GM23338 (cell line): ENCODE results near the gene TAS2R41. TPM values are rescaled to one million over a fixed set of nuclear protein-coding genes. Genes with fewer than 3 reads are reported as not detected.

Source experiments
- ATAC-seq: fragments of 200-7000 bp; cut with Tn5 transposase; 3 replicates; pipeline ENCODE4 v1.9.1; 2020
- DNase-seq: peaks from one replicate; pipeline ENCODE4 v3.0.0-alpha.2; 2015; ENCODE audit warnings: low spot score
- H2AFZ ChIP-seq: fragments of 200-600 bp; sonication (generic); 2 replicates; pipeline ENCODE4 v1.8.0; 2016; ENCODE audit warnings: antibody characterized with exemption, mild to moderate bottlenecking, moderate library complexity
- H3F3A ChIP-seq: fragments of 200-600 bp; sonication (generic); replicated peaks from 2 replicates; pipeline ENCODE4 v1.8.0; 2017; ENCODE audit warnings: antibody characterized with exemption, mixed run types, low read depth
- H3K27ac ChIP-seq: fragments of 200-600 bp; sonication (generic); 2 replicates; pipeline ENCODE4 v1.6.1; 2016; ENCODE audit warnings: low read depth
- H3K27me3 ChIP-seq: fragments of 200-600 bp; sonication (generic); 2 replicates; pipeline ENCODE4 v1.8.0; 2016; ENCODE audit warnings: mild to moderate bottlenecking, mixed run types, moderate library complexity; ENCODE audit not compliant: insufficient read depth
- H3K36me3 ChIP-seq: fragments of 200-600 bp; sonication (generic); 2 replicates; pipeline ENCODE4 v1.8.0; 2016; ENCODE audit warnings: mild to moderate bottlenecking; ENCODE audit not compliant: insufficient read depth
- H3K4me1 ChIP-seq: fragments of 200-600 bp; sonication (generic); 2 replicates; pipeline ENCODE4 v1.8.0; 2016; ENCODE audit warnings: mild to moderate bottlenecking, moderate library complexity; ENCODE audit not compliant: insufficient read depth
- H3K4me2 ChIP-seq: fragments of 200-600 bp; sonication (generic); 2 replicates; pipeline ENCODE4 v1.7.1; 2017; ENCODE audit warnings: mixed run types
- H3K4me3 ChIP-seq: fragments of 200-600 bp; sonication (generic); 2 replicates; pipeline ENCODE4 v1.6.1; 2016; ENCODE audit warnings: mixed run types
- H3K79me2 ChIP-seq: fragments of 200-600 bp; sonication (generic); replicated peaks from 2 replicates; pipeline ENCODE4 v1.8.0; 2017; ENCODE audit warnings: mild to moderate bottlenecking; ENCODE audit not compliant: insufficient read depth
- H3K9me2 ChIP-seq: fragments of 200-600 bp; sonication (generic); 2 replicates; pipeline ENCODE4 v1.8.0; 2017; ENCODE audit not compliant: insufficient read depth
- H4K20me1 ChIP-seq: fragments of 200-600 bp; sonication (generic); replicated peaks from 2 replicates; pipeline ENCODE4 v1.8.0; 2017; ENCODE audit warnings: mild to moderate bottlenecking; ENCODE audit not compliant: insufficient read depth
- H3K27ac Mint-ChIP-seq: 2 replicates; pipeline ENCODE4 v1.8.0; 2020; ENCODE audit warnings: inconsistent platforms, mild to moderate bottlenecking, moderate library complexity, mixed read lengths
- H3K27me3 Mint-ChIP-seq: 3 replicates; pipeline ENCODE4 v1.8.0; 2022; ENCODE audit warnings: low read depth, mild to moderate bottlenecking, moderate library complexity, mixed read lengths, inconsistent platforms; ENCODE audit not compliant: insufficient read depth, poor library complexity
- H3K36me3 Mint-ChIP-seq: 3 replicates; pipeline ENCODE4 v1.8.0; 2021; ENCODE audit warnings: low read depth, mild to moderate bottlenecking, inconsistent platforms, moderate library complexity, mixed read lengths
- H3K4me1 Mint-ChIP-seq: 3 replicates; pipeline ENCODE4 v1.8.0; 2020; ENCODE audit warnings: mild to moderate bottlenecking, inconsistent platforms, mixed read lengths
- H3K4me3 Mint-ChIP-seq: 3 replicates; pipeline ENCODE4 v1.8.0; 2021; ENCODE audit warnings: moderate library complexity, mild to moderate bottlenecking, inconsistent platforms, mixed read lengths
- H3K9me3 Mint-ChIP-seq: 3 replicates; pipeline ENCODE4 v1.8.0; 2020; ENCODE audit warnings: moderate library complexity, mild to moderate bottlenecking, inconsistent platforms, mixed read lengths
- CTCF ChIP-seq, 2 experiments: fragments of 200-600 bp in 1 of 2; sonication (generic) in 1 of 2; conservative IDR thresholded peaks; 2 replicates each; pipeline versions ENCODE4 v1.5.1 to v1.6.1; 2016 to 2017; ENCODE audit warnings: antibody characterized with exemption in 2 of 2, low read depth in 2 of 2, mild to moderate bottlenecking in 2 of 2, moderate library complexity in 1 of 2
- EZH2 ChIP-seq: fragments of 200-600 bp; sonication (generic); IDR thresholded peaks from one replicate; pipeline ENCODE4 v1.8.0; 2017; ENCODE audit warnings: antibody characterized with exemption, mild to moderate bottlenecking, low read depth; ENCODE audit not compliant: unreplicated experiment
- EZH2phosphoT487 ChIP-seq: fragments of 200-600 bp; sonication (generic); IDR thresholded peaks from one replicate; pipeline ENCODE4 v1.8.1; 2018; ENCODE audit warnings: antibody characterized with exemption; ENCODE audit not compliant: unreplicated experiment
- JUNB ChIP-seq: IDR thresholded peaks from one replicate; pipeline ENCODE4 v1.6.1; 2016; ENCODE audit warnings: antibody characterized with exemption; ENCODE audit not compliant: unreplicated experiment
- POLR2AphosphoS5 ChIP-seq: IDR thresholded peaks from 2 replicates; pipeline ENCODE4 v1.6.1; 2016; ENCODE audit warnings: antibody characterized with exemption, low read depth
- ZNF114 ChIP-seq: fragments of 250-450 bp; sonication (Bioruptor Pico); IDR thresholded peaks from 2 replicates; pipeline ENCODE4 v1.5.0; 2020; ENCODE audit warnings: mild to moderate bottlenecking, moderate library complexity
- ZNF331 ChIP-seq: fragments of 250-450 bp; sonication (Bioruptor Pico); IDR thresholded peaks from 2 replicates; pipeline ENCODE4 v1.5.0; 2020; ENCODE audit warnings: low read depth, mild to moderate bottlenecking, moderate library complexity
- ZNF462 ChIP-seq: fragments of 250-450 bp; sonication (Bioruptor Pico); IDR thresholded peaks from 2 replicates; pipeline ENCODE4 v1.5.0; 2020; ENCODE audit warnings: mild to moderate bottlenecking, moderate library complexity
- polyA plus RNA-seq: library from polyadenylated mRNA; unstranded; fragments of >200 nt; fragmentation: Nextera tagmentation; extraction: Ambion mirVana; gene quantifications from 2 replicates; pipeline ENCODE4 v1.2.1, GENCODE V29; 2016
- total RNA-seq: library from RNA; depleted of rRNA; stranded (reverse); fragments of >200 nt; shearing (Covaris generic); gene quantifications from 2 replicates; pipeline ENCODE4 v1.2.3, GENCODE V29; 2014

TAS2R41 gene
- total and polyA plus RNA-seq, 2 experiments from 2014 or later: 1.2 TPM; not detected in 1

- Histone ChIP-seq H3K9me2 (no peaks in the 10 kb centered on the region), H3F3A (no peaks in the 10 kb centered on the region), H3K27ac (no peak overlapping the region), H3K4me2 (no peak overlapping the region), H3K4me3 (no peak overlapping the region), H4K20me1 (no peaks in the 10 kb centered on the region), H3K4me1 (no peaks in the 10 kb centered on the region), H2AFZ (no peak overlapping the region), H3K27me3 (no peaks in the 10 kb centered on the region), H3K79me2 (no peaks in the 10 kb centered on the region), H3K36me3 (no peaks in the 10 kb centered on the region)
- Mint-ChIP-seq H3K36me3 (no peaks in the 10 kb centered on the region), H3K4me3 (no peak overlapping the region), H3K27ac (no peak overlapping the region), H3K9me3 (no peaks in the 10 kb centered on the region), H3K27me3 (no peaks in the 10 kb centered on the region), H3K4me1 (peaks cover 4% of the 10 kb centered on the region; the same call in 2 of the 3 replicates)
- no peak for DNase-seq
- TF ChIP-seq EZH2 (no peak), POLR2AphosphoS5 (no peak)
- no peak; the same call in 2 of the 3 replicates for ATAC-seq
Observed at GRCh38 chr7:143504215-143504936, 26.7 kb downstream of the TAS2R41 start.

DNA sequence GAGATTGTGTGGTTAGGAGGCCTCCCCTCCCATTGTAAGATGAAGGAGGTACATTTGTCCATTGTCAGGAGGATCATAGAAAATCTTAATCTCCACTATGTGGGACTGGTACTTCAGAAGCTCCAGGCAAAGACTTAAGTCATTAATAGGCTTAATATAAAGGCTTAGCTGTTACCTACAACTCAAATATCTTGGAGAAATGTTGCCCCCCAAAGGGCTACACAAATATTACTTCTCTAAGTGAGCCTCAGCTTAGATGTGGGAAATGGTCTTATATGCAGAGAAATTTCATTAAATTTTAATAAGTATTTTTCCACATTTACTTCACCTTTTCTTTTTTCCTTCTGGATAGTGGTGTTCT, 27.2 kb downstream of the TAS2R41 start:
- Histone ChIP-seq H3F3A (0 out of 2 replicates have a peak, but pooled peaks cover under 1% of the 10 kb centered on the region), H3K36me3 (no peaks in the 10 kb centered on the region), H3K4me2 (no peak overlapping the region), H4K20me1 (no peaks in the 10 kb centered on the region), H3K4me1 (no peaks in the 10 kb centered on the region), H3K79me2 (no peaks in the 10 kb centered on the region), H3K9me2 (no peaks in the 10 kb centered on the region), H3K27ac (no peak overlapping the region), H3K4me3 (no peak overlapping the region), H3K27me3 (no peaks in the 10 kb centered on the region), H2AFZ (no peak overlapping the region)
- no peak for ATAC-seq
- Mint-ChIP-seq H3K9me3 (no peaks in the 10 kb centered on the region), H3K36me3 (no peaks in the 10 kb centered on the region), H3K27ac (no peak overlapping the region), H3K4me1 (peaks cover 4% of the 10 kb centered on the region; the same call in 2 of the 3 replicates), H3K27me3 (no peaks in the 10 kb centered on the region), H3K4me3 (no peak overlapping the region)
- peak; percentile 9 for DNase-seq
- no peak; a peak in 1 of 4 replicates for TF ChIP-seq CTCF (conservative IDR thresholded peaks at IDR 0.05; ENCODE audit: low read depth in 2 of 2)
- TF ChIP-seq ZNF114 (CRISPR knock-in tag): no peak
- TF ChIP-seq ZNF331 (CRISPR knock-in tag): no peak

GRCh38 chr7:143505838-143506237, 28.2 kb downstream of the TAS2R41 start:
- DNase-seq (no peak), ATAC-seq (no peak)
- TF ChIP-seq JUNB (no peak), EZH2 (no peak), ZNF462 (no peak), EZH2phosphoT487 (no peak)
- no peak overlapping the region for H2AFZ ChIP-seq
- Mint-ChIP-seq H3K36me3 (no peaks in the 10 kb centered on the region), H3K27ac (no peak overlapping the region), H3K4me3 (no peak overlapping the region), H3K4me1 (peaks cover 4% of the 10 kb centered on the region; the same call in 2 of the 3 replicates), H3K27me3 (no peaks in the 10 kb centered on the region), H3K9me3 (no peaks in the 10 kb centered on the region)
- H4K20me1 ChIP-seq: no peaks in the 10 kb centered on the region
- no peaks in the 10 kb centered on the region for H3K36me3 ChIP-seq
- H3K79me2 ChIP-seq: no peaks in the 10 kb centered on the region
- H3F3A ChIP-seq: 0 out of 2 replicates have a peak, but pooled peaks cover 2% of the 10 kb centered on the region
- H3K27me3 ChIP-seq: no peaks in the 10 kb centered on the region
- no peaks in the 10 kb centered on the region for H3K9me2 ChIP-seq
- no peak overlapping the region for H3K4me2 ChIP-seq
- H3K4me3 ChIP-seq: no peak overlapping the region
- no peak overlapping the region for H3K27ac ChIP-seq
- H3K4me1 ChIP-seq: no peaks in the 10 kb centered on the region
